Loucy (cell line): ENCODE measurements around the gene TGFBRAP1.

Experiments
- H2AFZ ChIP-seq: fragments of 200-600 bp; sonication (generic); 2 replicates; pipeline ENCODE4 v1.6.0; 2016; ENCODE audit warnings: antibody characterized with exemption, mild to moderate bottlenecking, low read length, moderate library complexity
- H3F3A ChIP-seq: fragments of 200-600 bp; 2 replicates; pipeline ENCODE4 v1.6.0; 2016; ENCODE audit warnings: antibody characterized with exemption, low read depth, mild to moderate bottlenecking
- H3K27me3 ChIP-seq: fragments of 200-600 bp; sonication (generic); 2 replicates; pipeline ENCODE4 v1.6.1; 2014; ENCODE audit warnings: low read length, mild to moderate bottlenecking; ENCODE audit not compliant: insufficient read depth, poor library complexity, severe bottlenecking
- H3K36me3 ChIP-seq: fragments of 200-600 bp; sonication (generic); 2 replicates; pipeline ENCODE4 v1.6.1; 2016; ENCODE audit warnings: low read length; ENCODE audit not compliant: insufficient read depth
- H3K4me1 ChIP-seq: fragments of 200-600 bp; sonication (generic); 2 replicates; pipeline ENCODE4 v1.5.1; 2014; ENCODE audit warnings: low read length, mild to moderate bottlenecking; ENCODE audit not compliant: insufficient read depth, poor library complexity, severe bottlenecking
- H3K4me2 ChIP-seq: fragments of 200-600 bp; sonication (generic); 2 replicates; pipeline ENCODE4 v1.6.0; 2014; ENCODE audit warnings: antibody characterized with exemption, low read length, low read depth, mild to moderate bottlenecking; ENCODE audit not compliant: poor library complexity, severe bottlenecking
- H3K4me3 ChIP-seq: fragments of 200-600 bp; sonication (generic); 2 replicates; pipeline ENCODE4 v1.5.1; 2014; ENCODE audit warnings: low read length, mild to moderate bottlenecking, mixed read lengths; ENCODE audit not compliant: poor library complexity, severe bottlenecking
- H3K79me2 ChIP-seq: fragments of 200-600 bp; sonication (generic); 2 replicates; pipeline ENCODE4 v1.6.1; 2014; ENCODE audit warnings: low read length; ENCODE audit not compliant: insufficient read depth
- H3K9ac ChIP-seq: fragments of 200-600 bp; sonication (generic); 2 replicates; pipeline ENCODE4 v1.6.0; 2014; ENCODE audit warnings: mild to moderate bottlenecking, low read depth, low read length, moderate library complexity; ENCODE audit not compliant: poor library complexity, severe bottlenecking
- H3K9me2 ChIP-seq: fragments of 200-600 bp; sonication (generic); replicated peaks from 2 replicates; pipeline ENCODE4 v1.6.1; 2016; ENCODE audit warnings: low read depth, low read length, mixed read lengths
- H3K9me3 ChIP-seq: fragments of 200-600 bp; sonication (generic); 2 replicates; pipeline ENCODE4 v1.6.1; 2014; ENCODE audit warnings: mild to moderate bottlenecking, antibody characterized with exemption, low read length, low read depth; ENCODE audit not compliant: insufficient read depth
- H4K20me1 ChIP-seq: fragments of 200-600 bp; sonication (generic); 2 replicates; pipeline ENCODE4 v1.6.0; 2014; ENCODE audit warnings: antibody characterized with exemption, low read length, mild to moderate bottlenecking; ENCODE audit not compliant: insufficient read depth, poor library complexity, severe bottlenecking
- CTCF ChIP-seq: fragments of 200-600 bp; sonication (generic); conservative IDR thresholded peaks from 2 replicates; pipeline ENCODE4 v1.5.1; 2014; ENCODE audit warnings: mild to moderate bottlenecking, antibody characterized with exemption, low read length
- EZH2phosphoT487 ChIP-seq: fragments of 200-600 bp; IDR thresholded peaks from 2 replicates; pipeline ENCODE4 v1.6.1; 2018; ENCODE audit warnings: antibody characterized with exemption, mild to moderate bottlenecking, moderate library complexity, borderline replicate concordance

TGFBRAP1 gene

DNA sequence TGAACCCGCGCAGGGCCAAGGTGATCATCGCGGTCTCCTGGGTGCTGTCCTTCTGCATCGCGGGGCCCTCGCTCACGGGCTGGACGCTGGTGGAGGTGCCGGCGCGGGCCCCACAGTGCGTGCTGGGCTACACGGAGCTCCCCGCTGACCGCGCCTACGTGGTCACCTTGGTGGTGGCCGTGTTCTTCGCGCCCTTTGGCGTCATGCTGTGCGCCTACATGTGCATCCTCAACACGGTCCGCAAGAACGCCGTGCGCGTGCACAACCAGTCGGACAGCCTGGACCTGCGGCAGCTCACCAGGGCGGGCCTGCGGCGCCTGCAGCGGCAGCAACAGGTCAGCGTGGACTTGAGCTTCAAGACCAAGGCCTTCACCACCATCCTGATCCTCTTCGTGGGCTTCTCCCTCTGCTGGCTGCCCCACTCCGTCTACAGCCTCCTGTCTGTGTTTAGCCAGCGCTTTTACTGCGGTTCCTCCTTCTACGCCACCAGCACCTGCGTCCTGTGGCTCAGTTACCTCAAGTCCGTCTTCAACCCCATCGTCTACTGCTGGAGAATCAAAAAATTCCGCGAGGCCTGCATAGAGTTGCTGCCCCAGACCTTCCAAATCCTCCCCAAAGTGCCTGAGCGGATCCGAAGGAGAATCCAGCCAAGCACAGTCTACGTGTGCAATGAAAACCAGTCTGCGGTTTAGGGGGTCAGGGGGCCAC, 87.1 kb downstream of the TGFBRAP1 start:
- TF ChIP-seq CTCF: no peak
- TF ChIP-seq EZH2phosphoT487: no peak
- Histone ChIP-seq H3K79me2 (no peaks in the 10 kb centered on the region), H3K9me2 (no peaks in the 10 kb centered on the region), H3K9me3 (no peaks in the 10 kb centered on the region), H3K4me3 (no peak overlapping the region), H3K27me3 (no peaks in the 10 kb centered on the region), H3K4me2 (no peak overlapping the region), H3F3A (no peaks in the 10 kb centered on the region), H4K20me1 (no peaks in the 10 kb centered on the region), H3K4me1 (no peaks in the 10 kb centered on the region), H2AFZ (no peak overlapping the region), H3K9ac (no peak overlapping the region), H3K36me3 (no peaks in the 10 kb centered on the region)

DNA sequence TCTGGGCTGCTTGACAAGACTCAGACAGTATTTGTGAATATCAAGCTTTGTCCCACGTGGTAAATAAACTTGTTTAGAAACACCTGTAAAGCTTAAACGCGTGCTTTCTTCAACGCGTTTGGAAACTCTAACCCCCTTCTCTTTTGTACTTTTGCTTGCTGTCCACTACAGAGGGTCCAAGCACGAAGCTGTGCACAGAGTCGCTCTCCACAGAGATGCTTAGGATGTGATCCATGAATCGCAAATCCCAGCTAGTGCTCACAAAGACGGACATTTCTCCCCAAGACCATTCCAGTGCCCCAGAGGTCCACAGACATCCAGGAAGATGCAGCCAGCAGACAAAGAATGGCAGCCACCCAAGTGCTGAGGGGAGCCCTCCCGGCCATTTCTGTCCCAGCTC, 88.1 kb downstream of the TGFBRAP1 start, which contains the start of gene GPR45:
Gene GPR45, plus strand, starts transcription at position 301 of the 400 bp plus-strand sequence. CDS start 116 bp downstream, outside the sequence.
- Histone ChIP-seq H3K9me3 (no peaks in the 10 kb centered on the region), H3K4me3 (no peak within 1 kb of the TSS), H3K79me2 (no peaks in the 10 kb centered on the region), H3K36me3 (no peaks in the 10 kb centered on the region), H3K4me1 (no peaks in the 10 kb centered on the region), H3K9ac (no peak within 1 kb of the TSS), H4K20me1 (no peaks in the 10 kb centered on the region), H2AFZ (no peak within 1 kb of the TSS), H3F3A (no peaks in the 10 kb centered on the region), H3K27me3 (no peaks in the 10 kb centered on the region), H3K9me2 (no peaks in the 10 kb centered on the region), H3K4me2 (no peak within 1 kb of the TSS)
- TF ChIP-seq EZH2phosphoT487 (no peak), CTCF (no peak)

DNA sequence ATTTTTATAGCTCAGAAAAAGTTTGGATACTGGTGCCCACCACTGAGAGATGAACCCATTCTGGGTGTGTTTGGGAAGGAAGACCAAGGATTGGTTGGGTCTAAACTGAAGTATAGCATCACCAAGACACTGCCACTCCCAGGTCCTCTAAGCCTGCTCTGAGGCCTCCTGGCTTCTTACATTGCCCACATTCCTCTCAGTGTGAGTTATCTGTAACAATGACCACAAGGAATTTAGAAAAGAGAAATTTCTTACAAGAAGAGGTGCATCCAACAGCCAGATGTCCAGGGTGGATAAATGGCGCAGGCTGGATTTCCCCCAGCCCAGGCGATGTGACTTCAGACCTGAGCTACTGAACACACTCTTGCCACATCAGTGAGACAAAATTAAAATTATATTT, 89.6 kb downstream of the TGFBRAP1 start:
- H3K4me2 ChIP-seq: no peak overlapping the region
- H3K9ac ChIP-seq: no peak overlapping the region
- no peaks in the 10 kb centered on the region for H3K79me2 ChIP-seq
- H3K9me3 ChIP-seq: no peaks in the 10 kb centered on the region
- no peak for TF ChIP-seq EZH2phosphoT487
- TF ChIP-seq CTCF: no peak
- peaks cover 5% of the 10 kb centered on the region for H3K4me1 ChIP-seq
- no peaks in the 10 kb centered on the region for H3F3A ChIP-seq
- H4K20me1 ChIP-seq: no peaks in the 10 kb centered on the region
- H3K9me2 ChIP-seq: no peaks in the 10 kb centered on the region
- H3K27me3 ChIP-seq: no peaks in the 10 kb centered on the region
- H3K36me3 ChIP-seq: no peaks in the 10 kb centered on the region
- H3K4me3 ChIP-seq: no peak overlapping the region
- H2AFZ ChIP-seq: no peak overlapping the region
